GM12872 (cell line): ENCODE results near the gene PANK2.

Experiments
- TF ChIP-seq, protein P1 (sequence below): IDR thresholded peaks from 3 replicates; pipeline ENCODE4 v1.5.1; 2011; ENCODE audit warnings: low read depth, mild to moderate bottlenecking, low read length, moderate library complexity; ENCODE audit not compliant: insufficient read depth

PANK2 gene

DNA sequence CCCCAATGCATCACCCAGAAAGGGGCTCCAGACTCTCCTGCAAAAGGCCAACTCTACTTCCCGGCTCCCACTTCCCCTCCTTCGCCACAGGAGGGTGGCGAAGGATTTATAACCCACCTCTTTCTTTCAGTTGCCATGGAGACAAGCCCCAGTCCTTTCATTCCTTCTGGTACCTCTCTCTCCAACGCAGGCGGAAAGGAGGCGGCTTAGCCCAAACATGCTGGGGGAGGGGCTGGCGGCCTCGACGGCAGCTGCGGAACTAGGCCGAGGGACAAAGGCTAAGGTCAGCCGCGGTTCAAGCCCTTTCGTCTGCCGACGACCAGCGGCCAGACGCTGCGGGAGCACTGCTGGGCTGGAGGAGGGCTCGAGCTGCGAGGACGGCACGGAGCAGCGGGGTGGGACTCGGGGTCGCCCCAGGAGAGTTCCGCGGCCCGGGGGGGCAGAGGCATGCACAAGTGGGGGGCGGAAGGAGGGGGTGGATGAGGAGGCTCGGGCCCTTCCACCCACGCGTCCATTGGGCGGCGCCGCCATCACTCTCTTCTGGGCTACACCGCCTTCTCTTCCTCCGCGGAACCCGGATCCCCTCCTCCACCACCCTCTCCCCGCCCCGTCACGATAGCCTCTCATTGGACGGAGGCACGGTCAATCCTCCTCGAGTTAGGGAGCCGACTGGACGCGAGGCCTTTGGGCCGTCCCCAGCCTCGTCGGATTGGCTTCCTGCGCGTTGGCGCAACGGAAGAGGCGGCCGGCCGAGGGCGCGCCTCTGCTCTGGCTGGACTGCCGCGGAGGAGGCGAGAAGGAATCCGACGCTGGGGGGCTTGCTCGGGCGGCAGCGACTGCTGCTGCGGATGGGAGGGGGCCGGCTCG lies at the start of gene PANK2:
TSS of gene PANK2 (plus strand) at position 766 of the 867 bp plus-strand sequence.
- TF ChIP-seq, protein P1, sequence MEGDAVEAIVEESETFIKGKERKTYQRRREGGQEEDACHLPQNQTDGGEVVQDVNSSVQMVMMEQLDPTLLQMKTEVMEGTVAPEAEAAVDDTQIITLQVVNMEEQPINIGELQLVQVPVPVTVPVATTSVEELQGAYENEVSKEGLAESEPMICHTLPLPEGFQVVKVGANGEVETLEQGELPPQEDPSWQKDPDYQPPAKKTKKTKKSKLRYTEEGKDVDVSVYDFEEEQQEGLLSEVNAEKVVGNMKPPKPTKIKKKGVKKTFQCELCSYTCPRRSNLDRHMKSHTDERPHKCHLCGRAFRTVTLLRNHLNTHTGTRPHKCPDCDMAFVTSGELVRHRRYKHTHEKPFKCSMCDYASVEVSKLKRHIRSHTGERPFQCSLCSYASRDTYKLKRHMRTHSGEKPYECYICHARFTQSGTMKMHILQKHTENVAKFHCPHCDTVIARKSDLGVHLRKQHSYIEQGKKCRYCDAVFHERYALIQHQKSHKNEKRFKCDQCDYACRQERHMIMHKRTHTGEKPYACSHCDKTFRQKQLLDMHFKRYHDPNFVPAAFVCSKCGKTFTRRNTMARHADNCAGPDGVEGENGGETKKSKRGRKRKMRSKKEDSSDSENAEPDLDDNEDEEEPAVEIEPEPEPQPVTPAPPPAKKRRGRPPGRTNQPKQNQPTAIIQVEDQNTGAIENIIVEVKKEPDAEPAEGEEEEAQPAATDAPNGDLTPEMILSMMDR: peak; percentile 57

DNA sequence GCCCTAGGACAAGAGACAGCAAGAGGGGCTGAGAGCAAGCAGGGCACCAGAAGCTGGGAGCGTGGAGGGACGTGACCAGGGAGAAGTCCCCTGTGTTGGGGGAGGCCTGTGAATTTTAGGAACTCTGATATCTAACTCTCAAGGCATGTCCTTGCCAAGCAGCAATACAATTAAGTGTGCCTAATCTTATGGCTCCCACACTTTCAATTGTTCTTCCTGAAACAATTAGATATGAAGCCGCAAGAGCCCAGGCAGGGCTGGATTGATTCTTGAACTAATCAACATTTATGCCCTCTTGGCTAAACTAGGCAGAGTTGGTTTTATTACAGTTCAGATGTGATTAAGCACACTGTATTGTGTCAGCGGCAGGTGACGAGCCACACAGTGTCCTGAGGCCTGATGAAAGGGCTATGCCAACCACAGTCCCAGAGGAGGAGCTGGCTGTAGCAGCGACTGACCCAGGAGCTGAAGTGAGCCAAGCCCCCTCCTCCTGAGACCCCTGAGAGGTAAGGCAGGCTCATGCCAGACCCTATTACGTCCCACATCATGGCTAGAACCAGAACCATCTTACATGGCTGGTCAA lies 46.7 kb upstream of the PANK2 start:
- TF ChIP-seq, protein P1: no peak

GRCh38 chr20:3843490-3843889 lies 45.7 kb upstream of the PANK2 start:
- TF ChIP-seq, protein P1: no peak

DNA sequence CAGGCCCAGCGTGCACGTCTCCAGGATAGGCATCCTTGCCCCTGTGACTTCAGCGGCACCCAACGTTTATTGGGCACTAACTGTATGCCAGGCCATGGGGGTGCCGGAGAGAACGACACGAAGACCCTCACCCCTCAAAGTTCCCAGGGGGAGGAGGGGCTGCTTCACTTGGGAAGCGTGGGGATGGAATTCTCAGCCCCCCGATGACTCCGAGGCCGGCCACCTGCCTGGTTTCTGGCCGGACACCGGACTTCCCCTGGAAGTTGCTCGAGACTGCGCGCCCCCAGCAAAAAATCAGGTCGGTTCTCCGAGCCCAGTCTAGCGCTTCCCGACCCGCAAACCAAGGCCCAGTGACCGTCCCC lies 42.8 kb upstream of the PANK2 start:
- TF ChIP-seq, protein P1: no peak

GRCh38 chr20:3846740-3847428 lies 42.3 kb upstream of the PANK2 start, which contains the start of gene MAVS:
TSS of gene MAVS (plus strand) at chr20:3846834. CDS start at chr20:3854625, 7,791 bp downstream.
- TF ChIP-seq, protein P1: no peak

- TF ChIP-seq, protein P1: no peak
These were observed 41.7 kb upstream of the PANK2 start for GRCh38 chr20:3847429-3847940.

DNA sequence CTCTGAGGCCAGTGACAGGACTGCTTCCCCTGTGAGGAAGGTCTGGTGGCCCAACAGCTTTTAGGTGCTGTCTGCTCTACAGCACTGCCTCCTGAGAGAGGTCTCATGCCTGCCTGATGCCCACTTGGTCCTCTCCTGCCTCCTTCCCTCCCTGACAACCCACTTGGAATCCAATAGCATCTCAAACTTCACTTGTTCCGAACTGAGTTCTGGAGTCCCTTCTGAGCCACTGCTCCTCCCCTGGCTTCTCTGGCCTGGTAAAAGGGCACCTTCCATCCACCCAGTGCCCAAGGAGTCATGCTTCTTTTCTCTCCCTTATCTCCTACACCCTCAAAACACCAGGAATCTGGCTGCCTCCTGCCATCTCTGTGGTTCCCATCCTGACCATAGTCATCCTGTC lies 40.6 kb upstream of the PANK2 start:
- TF ChIP-seq, protein P1: no peak
